K562 (cell line): ENCODE measurements around the gene USF2. TPM values are rescaled to one million over a fixed set of nuclear protein-coding genes. Genes with fewer than 3 reads are reported as not detected.

Source experiments
- ATAC-seq: fragments of 200-7000 bp; cut with Tn5 transposase; 3 replicates; pipeline ENCODE4 v1.9.1; 2020; ENCODE audit warnings: moderate library complexity
- BruUV-seq: library from RNA; stranded (reverse); fragments of 400-500 nt; replicated peaks from 2 replicates; lab custom pipeline; 2021; lab: Mats Ljungman, UMichigan
- CTCF ChIA-PET: fragments of 300-600 bp; formaldehyde crosslinking; extraction: SDS; loops from one replicate; lab custom pipeline; 2021; ENCODE audit warnings: low intra/inter-chr PET ratio; lab: Yijun Ruan, JAX
- POLR2A ChIA-PET: fragments of 300-600, 350-650 bp; sonication (Branson Sonifier 250); formaldehyde crosslinking; extraction: SDS; loops from one replicate; lab custom pipeline; 2021; ENCODE audit warnings: antibody characterized with exemption, inconsistent platforms; lab: Yijun Ruan, JAX
- DNase-seq, 4 experiments: peaks; one replicate each; pipeline versions ENCODE4 v3.0.0 to v3.0.0-alpha.2; 2011 to 2018; ENCODE audit warnings: low spot score in 3 of 4, mixed read lengths in 3 of 4; ENCODE audit errors: extremely low read depth in 1 of 4
- FAIRE-seq: peaks from 2 replicates; lab custom pipeline; 2011; peaks lifted over from hg19 to GRCh38; lab: Jason Lieb, UNC
- H2AFZ ChIP-seq: 2 replicates; pipeline ENCODE4 v1.6.0; 2011; ENCODE audit warnings: low read depth, low read length, control low read depth, inconsistent platforms
- H3K27ac ChIP-seq: fragments of 200-600 bp; 3 replicates; pipeline ENCODE4 v1.8.0; 2011; ENCODE audit warnings: low read depth, mild to moderate bottlenecking, control low read depth, inconsistent platforms, low read length, moderate library complexity, mixed read lengths; ENCODE audit errors: extremely low read depth
- H3K27me3 ChIP-seq, 2 experiments: fragments of 300-600 bp in 1 of 2; 2 replicates in 1 of 2; 3 replicates in 1 of 2; pipeline versions ENCODE4 v1.6.0 to v1.8.0; 2011; ENCODE audit warnings: inconsistent platforms in 2 of 2, low read length in 2 of 2, mild to moderate bottlenecking in 1 of 2, mixed read lengths in 1 of 2, moderate library complexity in 1 of 2; ENCODE audit not compliant: control insufficient read depth in 2 of 2, insufficient read depth in 2 of 2
- H3K36me3 ChIP-seq: fragments of 300-600 bp; 3 replicates; pipeline ENCODE4 v1.8.0; 2011; ENCODE audit warnings: mild to moderate bottlenecking, low read length, inconsistent platforms; ENCODE audit not compliant: control insufficient read depth, insufficient read depth
- H3K4me1 ChIP-seq, 2 experiments: fragments of 200-600 bp in 1 of 2; replicated peaks in 1 of 2; 2 replicates in 1 of 2; 3 replicates in 1 of 2; pipeline versions ENCODE4 v1.5.1 to v1.8.0; 2011; ENCODE audit warnings: inconsistent platforms in 2 of 2, low read length in 2 of 2, mild to moderate bottlenecking in 1 of 2, mixed read lengths in 1 of 2, moderate library complexity in 1 of 2; ENCODE audit not compliant: control insufficient read depth in 2 of 2, insufficient read depth in 2 of 2
- H3K4me2 ChIP-seq: 2 replicates; pipeline ENCODE4 v1.6.1; 2011; ENCODE audit warnings: low read length, control low read depth, inconsistent platforms, mixed read lengths; ENCODE audit not compliant: insufficient read depth
- H3K4me3 ChIP-seq: fragments of 200-600 bp; sonication (generic), shearing (Covaris generic); 2 replicates; pipeline ENCODE4 v1.5.1; 2016; ENCODE audit warnings: control low read depth, inconsistent platforms
- H3K79me2 ChIP-seq: fragments of 200-600 bp; 3 replicates; pipeline ENCODE4 v1.8.0; 2011; ENCODE audit warnings: low read length, inconsistent platforms; ENCODE audit not compliant: control insufficient read depth, insufficient read depth
- H3K9ac ChIP-seq, 2 experiments: 2 replicates each; pipeline versions ENCODE4 v1.6.0 to v1.6.1; 2011; ENCODE audit warnings: low read depth in 2 of 2, low read length in 2 of 2, control low read depth in 1 of 2, inconsistent platforms in 1 of 2, mild to moderate bottlenecking in 1 of 2, mixed read lengths in 1 of 2; ENCODE audit not compliant: insufficient read depth in 1 of 2
- H3K9me1 ChIP-seq: one replicate; pipeline ENCODE4 v1.6.0; 2011; ENCODE audit warnings: inconsistent platforms, mild to moderate bottlenecking, low read length, moderate library complexity; ENCODE audit not compliant: control insufficient read depth, insufficient read depth
- H3K9me3 ChIP-seq: replicated peaks from 2 replicates; pipeline ENCODE4 v1.5.1; 2011; ENCODE audit warnings: low read depth, low read length, inconsistent platforms; ENCODE audit not compliant: control insufficient read depth, insufficient read depth
- H4K20me1 ChIP-seq: replicated peaks from 2 replicates; pipeline ENCODE4 v1.6.1; 2011; ENCODE audit warnings: low read length, inconsistent platforms, mixed read lengths; ENCODE audit not compliant: control insufficient read depth, insufficient read depth
- ADNP ChIP-seq: fragments of 200-800 bp; sonication (Bioruptor generic); IDR thresholded peaks from 2 replicates; pipeline ENCODE4 v1.6.1; 2016; ENCODE audit warnings: missing genetic modification characterization, missing compliant biosample characterization
- IRF2 ChIP-seq: sonication (generic); formaldehyde crosslinking; IDR thresholded peaks from 2 replicates; pipeline ENCODE4 v1.8.1; 2022; ENCODE audit warnings: mild to moderate bottlenecking, missing genetic modification reagents
- MECOM ChIP-seq: fragments of 250-450 bp; sonication (Bioruptor Pico); IDR thresholded peaks from 2 replicates; pipeline ENCODE4 v1.8.0; 2022; ENCODE audit warnings: inconsistent platforms
- NEUROD1 ChIP-seq: fragments of 150-350 bp; IDR thresholded peaks from 2 replicates; pipeline ENCODE4 v1.6.1; 2014; ENCODE audit warnings: borderline replicate concordance, low read length, low read depth; ENCODE audit not compliant: partially characterized antibody
- WGBS: fragments of 100-300 bp; shearing (Covaris generic); methylation state at CpG from one replicate; pipeline ENCODE4 v1.1.6; 2016; ENCODE audit warnings: low coverage, mixed read lengths; ENCODE audit not compliant: insufficient coverage; ENCODE audit errors: missing lambda C conversion rate; 5-methylcytosine and 5-hydroxymethylcytosine counted together
- in situ Hi-C: fragments of 300-500 bp; cut with MboI; formaldehyde crosslinking; loops from 4 replicates; pipeline ENCODE4 v1.15.0; 2018; ENCODE audit warnings: inconsistent platforms, mixed read lengths
- intact Hi-C: fragments of 100-400 bp; cut with micrococcal nuclease; formaldehyde crosslinking; loops from 2 replicates; pipeline ENCODE4 v1.14.2; 2022
- polyA plus RNA-seq, 8 experiments: library from polyadenylated mRNA; depleted of rRNA in 4 of 8; stranded (reverse) in 5 of 8; unstranded in 3 of 8; fragments of >200 nt; fragmentation: Nextera tagmentation in 2 of 8; fragmentation: Illumina TruSeq in 1 of 8; extraction: Ambion mirVana in 2 of 8; extraction: Trizol in 1 of 8; gene quantifications; 2 replicates each; pipeline versions ENCODE4 v1.2.1 to v1.2.3, GENCODE V29; 2011 to 2014; ENCODE audit warnings: inconsistent platforms in 1 of 8, missing spikeins in 1 of 8
- total RNA-seq, 7 experiments: library from RNA; depleted of rRNA in 6 of 7; stranded (reverse); fragments of >200 nt in 6 of 7; fragmentation: Illumina TruSeq in 2 of 7; extraction: Trizol in 2 of 7; gene quantifications; 2 replicates each; pipeline versions ENCODE4 v1.2.1 to v1.2.3, GENCODE V29; 2011 to 2021; ENCODE audit warnings: low replicate concordance in 1 of 7
- TF ChIP-seq, protein P1 (sequence below): fragments of 150-350 bp; conservative IDR thresholded peaks from 2 replicates; pipeline ENCODE4 v1.6.1; 2014; ENCODE audit warnings: low read length
- TF ChIP-seq, protein P2 (sequence below): fragments of 450-650 bp; IDR thresholded peaks from 2 replicates; pipeline ENCODE4 v1.6.1; 2017; ENCODE audit warnings: antibody characterized with exemption

USF2 gene
- total and polyA plus RNA-seq, 9 of the 15 experiments (the other 6 are each of a cell fraction or from before 2014, with no cell fraction given) = 0.27 to 93.7 (median 58.4) TPM

DNA sequence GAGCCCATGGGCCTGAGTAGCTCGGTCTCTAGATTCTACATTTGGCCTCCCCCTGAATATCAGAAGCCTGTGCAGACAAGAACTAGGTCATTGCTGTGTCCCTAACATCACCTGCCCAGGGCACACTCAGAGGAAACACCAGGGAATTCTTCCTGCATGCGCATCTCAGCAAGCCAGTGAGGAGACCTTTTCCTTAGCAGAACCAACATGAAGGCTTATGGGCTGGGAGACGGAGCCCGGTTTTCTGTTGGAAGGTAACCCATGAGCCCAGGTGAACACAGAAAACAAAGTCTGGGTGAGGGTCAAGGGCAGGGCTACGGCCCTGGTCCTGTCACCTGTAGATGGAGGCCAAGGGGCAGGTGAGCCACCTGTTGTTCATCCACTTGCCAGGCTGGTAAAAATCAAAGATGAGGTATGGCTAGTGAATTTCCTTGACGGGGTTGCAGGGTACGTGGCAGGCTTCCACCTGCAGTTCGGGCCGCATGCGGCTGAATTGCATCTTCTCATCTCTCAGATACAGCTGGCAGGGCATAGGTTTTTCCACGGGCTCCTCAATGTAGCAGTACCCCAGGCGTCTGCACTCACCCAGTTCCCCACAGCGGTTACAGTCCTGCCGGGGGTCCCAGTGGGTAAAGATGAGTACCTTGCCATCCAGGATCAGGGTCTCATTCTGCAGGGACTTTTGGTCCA, 36.7 kb upstream of the USF2 start:
- WGBS = 50% methylated on average over 14 of the region's 14 CpGs
- Histone ChIP-seq H3K9me3 (no peaks in the 10 kb centered on the region; the same call in 1 of the 2 replicates), H3K4me1 (peaks cover 0 to 6% of the 10 kb centered on the region in 2 experiments; a peak in 2 of 5 replicates), H3K27me3 (0 out of 5 replicates have a peak, but pooled peaks cover 0 to 3% of the 10 kb centered on the region in 2 experiments), H3K9ac (no peak overlapping the region), H3K79me2 (no peaks in the 10 kb centered on the region), H2AFZ (no peak overlapping the region), H4K20me1 (no peaks in the 10 kb centered on the region), H3K4me2 (no peak overlapping the region), H3K36me3 (no peaks in the 10 kb centered on the region), H3K9me1 (no peaks in the 10 kb centered on the region), H3K27ac (no peak overlapping the region), H3K4me3 (no peak overlapping the region)
- no peak for FAIRE-seq
- ATAC-seq = no peak
- BruUV-seq = no TSS peak
- POLR2A ChIA-PET = no interaction called here
- TF ChIP-seq, protein P1, sequence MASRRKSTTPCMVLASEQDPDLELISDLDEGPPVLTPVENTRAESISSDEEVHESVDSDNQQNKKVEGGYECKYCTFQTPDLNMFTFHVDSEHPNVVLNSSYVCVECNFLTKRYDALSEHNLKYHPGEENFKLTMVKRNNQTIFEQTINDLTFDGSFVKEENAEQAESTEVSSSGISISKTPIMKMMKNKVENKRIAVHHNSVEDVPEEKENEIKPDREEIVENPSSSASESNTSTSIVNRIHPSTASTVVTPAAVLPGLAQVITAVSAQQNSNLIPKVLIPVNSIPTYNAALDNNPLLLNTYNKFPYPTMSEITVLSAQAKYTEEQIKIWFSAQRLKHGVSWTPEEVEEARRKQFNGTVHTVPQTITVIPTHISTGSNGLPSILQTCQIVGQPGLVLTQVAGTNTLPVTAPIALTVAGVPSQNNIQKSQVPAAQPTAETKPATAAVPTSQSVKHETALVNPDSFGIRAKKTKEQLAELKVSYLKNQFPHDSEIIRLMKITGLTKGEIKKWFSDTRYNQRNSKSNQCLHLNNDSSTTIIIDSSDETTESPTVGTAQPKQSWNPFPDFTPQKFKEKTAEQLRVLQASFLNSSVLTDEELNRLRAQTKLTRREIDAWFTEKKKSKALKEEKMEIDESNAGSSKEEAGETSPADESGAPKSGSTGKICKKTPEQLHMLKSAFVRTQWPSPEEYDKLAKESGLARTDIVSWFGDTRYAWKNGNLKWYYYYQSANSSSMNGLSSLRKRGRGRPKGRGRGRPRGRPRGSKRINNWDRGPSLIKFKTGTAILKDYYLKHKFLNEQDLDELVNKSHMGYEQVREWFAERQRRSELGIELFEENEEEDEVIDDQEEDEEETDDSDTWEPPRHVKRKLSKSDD = no peak
- TF ChIP-seq ADNP (no peak), NEUROD1 (no peak), MECOM (no peak), IRF2 (CRISPR knock-in tag) (no peak)
- TF ChIP-seq, protein P2, sequence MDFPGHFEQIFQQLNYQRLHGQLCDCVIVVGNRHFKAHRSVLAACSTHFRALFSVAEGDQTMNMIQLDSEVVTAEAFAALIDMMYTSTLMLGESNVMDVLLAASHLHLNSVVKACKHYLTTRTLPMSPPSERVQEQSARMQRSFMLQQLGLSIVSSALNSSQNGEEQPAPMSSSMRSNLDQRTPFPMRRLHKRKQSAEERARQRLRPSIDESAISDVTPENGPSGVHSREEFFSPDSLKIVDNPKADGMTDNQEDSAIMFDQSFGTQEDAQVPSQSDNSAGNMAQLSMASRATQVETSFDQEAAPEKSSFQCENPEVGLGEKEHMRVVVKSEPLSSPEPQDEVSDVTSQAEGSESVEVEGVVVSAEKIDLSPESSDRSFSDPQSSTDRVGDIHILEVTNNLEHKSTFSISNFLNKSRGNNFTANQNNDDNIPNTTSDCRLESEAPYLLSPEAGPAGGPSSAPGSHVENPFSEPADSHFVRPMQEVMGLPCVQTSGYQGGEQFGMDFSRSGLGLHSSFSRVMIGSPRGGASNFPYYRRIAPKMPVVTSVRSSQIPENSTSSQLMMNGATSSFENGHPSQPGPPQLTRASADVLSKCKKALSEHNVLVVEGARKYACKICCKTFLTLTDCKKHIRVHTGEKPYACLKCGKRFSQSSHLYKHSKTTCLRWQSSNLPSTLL = no peak
- intact Hi-C loops (no loop called here), in situ Hi-C loops (no loop called here)
- DNase-seq = no peak
- CTCF ChIA-PET = no interaction called here
